Measurements from ENCODE around the gene TNK1. TPM values are rescaled to one million over a fixed set of nuclear protein-coding genes. Genes with fewer than 3 reads are reported as not detected.
"Not testable (repeated sequence)": the region's sequence is repeated elsewhere in the genome, so short reads cannot be mapped to it uniquely, and the experiment has no call there.

The TNK1 gene
- total RNA-seq, result 8.2 to 9.9 TPM (median 9.0 TPM) in 3 replicates

- H3K9me3 Mint-ChIP-seq, result peaks cover 6% of the 10 kb centered on the region
- no peak for TF ChIP-seq CTCF (IDR thresholded peaks at IDR 0.05; ENCODE audit: unreplicated experiment)
- H3K36me3 Mint-ChIP-seq, result peaks cover 4% of the 10 kb centered on the region
- peaks cover 15% of the 10 kb centered on the region for H3K4me1 Mint-ChIP-seq
- H3K27ac Mint-ChIP-seq, result peak within 1 kb of the TSS; percentile 82
- peak within 1 kb of the TSS; percentile 79 for H3K4me3 Mint-ChIP-seq
- peaks cover 41% of the 10 kb centered on the region for H3K27me3 Mint-ChIP-seq (ENCODE audit: low read depth)
- DNase-seq (ENCODE audit: low spot score in 2 of 2, unreplicated experiment in 2 of 2), result no peak
Measured at GRCh38 chr17:7380855-7381683, at the start of gene TNK1. Gene TNK1, plus strand, starts transcription at chr17:7381089. Its CDS starts 1,838 bp downstream, at chr17:7382927.

- Mint-ChIP-seq H3K4me1 (peaks cover 31% of the 10 kb centered on the region), H3K4me3 (peak overlapping the region; percentile 46), H3K27me3 (ENCODE audit: low read depth) (no peaks in the 10 kb centered on the region), H3K27ac (peak overlapping the region; percentile 83), H3K36me3 (no peaks in the 10 kb centered on the region), H3K9me3 (no peaks in the 10 kb centered on the region)
- no peak for TF ChIP-seq CTCF (IDR thresholded peaks at IDR 0.05; ENCODE audit: unreplicated experiment)
- no peak for DNase-seq (ENCODE audit: low spot score in 2 of 2, unreplicated experiment in 2 of 2)
Measured at GRCh38 chr17:7332111-7332510, 48.8 kb upstream of the TNK1 start.

- not testable (repeated sequence) for DNase-seq (ENCODE audit: low spot score in 2 of 2, unreplicated experiment in 2 of 2); H3K9me3 Mint-ChIP-seq; H3K36me3 Mint-ChIP-seq; H3K27me3 Mint-ChIP-seq (ENCODE audit: low read depth)
- Mint-ChIP-seq H3K4me3 (peak overlapping the region; percentile 46), H3K27ac (peak overlapping the region; percentile 83), H3K4me1 (peaks cover 31% of the 10 kb centered on the region)
Measured at GRCh38 chr17:7332600-7333069, 48.3 kb upstream of the TNK1 start.

GRCh38 chr17:7334938-7335538 is 45.9 kb upstream of the TNK1 start:
- peaks cover 16% of the 10 kb centered on the region for H3K4me1 Mint-ChIP-seq
- no peaks in the 10 kb centered on the region for H3K36me3 Mint-ChIP-seq
- no peak overlapping the region for H3K4me3 Mint-ChIP-seq
- no peak for DNase-seq (ENCODE audit: low spot score in 2 of 2, unreplicated experiment in 2 of 2)
- H3K27me3 Mint-ChIP-seq (ENCODE audit: low read depth), result no peaks in the 10 kb centered on the region
- H3K27ac Mint-ChIP-seq, result no peak overlapping the region
- TF ChIP-seq CTCF (IDR thresholded peaks at IDR 0.05; ENCODE audit: unreplicated experiment), result no peak
- no peaks in the 10 kb centered on the region for H3K9me3 Mint-ChIP-seq

GRCh38 chr17:7335765-7336164 is 45.1 kb upstream of the TNK1 start:
- H3K4me3 Mint-ChIP-seq; DNase-seq (ENCODE audit: low spot score in 2 of 2, unreplicated experiment in 2 of 2); H3K9me3 Mint-ChIP-seq; H3K27me3 Mint-ChIP-seq (ENCODE audit: low read depth); H3K27ac Mint-ChIP-seq; H3K36me3 Mint-ChIP-seq: not testable (repeated sequence)
- H3K4me1 Mint-ChIP-seq, result peaks cover 12% of the 10 kb centered on the region

GRCh38 chr17:7336240-7337175 is 44.4 kb upstream of the TNK1 start, which contains the start of gene ACAP1:
Gene ACAP1, plus strand, starts transcription at chr17:7336529. Its CDS starts 206 bp downstream, at chr17:7336735.
- TF ChIP-seq CTCF (IDR thresholded peaks at IDR 0.05; ENCODE audit: unreplicated experiment), result no peak
- H3K4me3 Mint-ChIP-seq, result no peak within 1 kb of the TSS
- no peak within 1 kb of the TSS for H3K27ac Mint-ChIP-seq

GRCh38 chr17:7337600-7337999 is 43.3 kb upstream of the TNK1 start:
- not testable (repeated sequence) for DNase-seq (ENCODE audit: low spot score in 2 of 2, unreplicated experiment in 2 of 2); H3K27me3 Mint-ChIP-seq (ENCODE audit: low read depth); H3K4me3 Mint-ChIP-seq; H3K36me3 Mint-ChIP-seq; H3K9me3 Mint-ChIP-seq; H3K4me1 Mint-ChIP-seq; H3K27ac Mint-ChIP-seq

More at GRCh38 chr17:7336240-7337175, 44.4 kb upstream of the TNK1 start, which contains the start of gene ACAP1:
- peaks cover 3% of the 10 kb centered on the region for H3K27me3 Mint-ChIP-seq (ENCODE audit: low read depth)
- H3K9me3 Mint-ChIP-seq, result no peaks in the 10 kb centered on the region
- DNase-seq (ENCODE audit: low spot score in 2 of 2, unreplicated experiment in 2 of 2), result no peak
- peaks cover 11% of the 10 kb centered on the region for H3K4me1 Mint-ChIP-seq
- H3K36me3 Mint-ChIP-seq, result no peaks in the 10 kb centered on the region

Data from mesothelial cell of epicardium (in vitro differentiated cells).